Superior temporal gyrus (tissue), 1 donor: ENCODE measurements around the gene RALGDS.
"Not testable (repeated sequence)": the region's sequence is repeated elsewhere in the genome, so short reads cannot be mapped to it uniquely, and the experiment has no call there.

Experiments
- DNase-seq: peaks from one replicate; pipeline ENCODE4 v3.0.0-alpha.2; 2016; ENCODE audit errors: extremely low spot score

RALGDS gene

DNA sequence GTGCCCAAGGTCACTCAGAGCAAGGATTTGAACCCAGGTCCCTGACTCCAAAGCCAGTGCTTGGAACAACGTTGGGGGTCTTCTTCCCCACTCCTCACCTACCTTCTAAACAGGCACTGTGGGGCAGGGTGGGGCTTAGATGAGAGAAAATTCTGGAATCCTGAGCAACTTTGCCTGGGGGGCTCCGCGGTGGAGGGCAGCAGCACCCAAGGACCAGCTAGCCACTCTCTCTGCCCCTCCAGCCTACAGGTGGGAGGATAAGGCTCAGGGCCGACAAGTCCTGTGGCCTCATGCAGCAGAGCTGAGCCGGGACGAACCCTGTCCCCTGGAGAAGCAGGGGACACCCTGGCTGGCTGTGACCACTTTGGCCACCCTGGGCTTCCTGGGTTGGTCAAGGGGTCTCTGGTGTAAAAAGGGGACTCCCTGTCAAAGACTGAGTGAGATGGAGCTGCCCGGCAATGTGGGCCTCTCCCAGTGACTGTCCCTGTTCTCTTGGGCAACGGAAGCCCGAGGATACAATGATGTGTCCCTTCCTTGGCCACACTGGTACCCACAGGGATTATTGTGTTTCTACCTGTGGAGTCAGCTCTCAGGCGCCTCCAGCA is 32.8 kb downstream of the RALGDS start:
- DNase-seq = no peak

DNA sequence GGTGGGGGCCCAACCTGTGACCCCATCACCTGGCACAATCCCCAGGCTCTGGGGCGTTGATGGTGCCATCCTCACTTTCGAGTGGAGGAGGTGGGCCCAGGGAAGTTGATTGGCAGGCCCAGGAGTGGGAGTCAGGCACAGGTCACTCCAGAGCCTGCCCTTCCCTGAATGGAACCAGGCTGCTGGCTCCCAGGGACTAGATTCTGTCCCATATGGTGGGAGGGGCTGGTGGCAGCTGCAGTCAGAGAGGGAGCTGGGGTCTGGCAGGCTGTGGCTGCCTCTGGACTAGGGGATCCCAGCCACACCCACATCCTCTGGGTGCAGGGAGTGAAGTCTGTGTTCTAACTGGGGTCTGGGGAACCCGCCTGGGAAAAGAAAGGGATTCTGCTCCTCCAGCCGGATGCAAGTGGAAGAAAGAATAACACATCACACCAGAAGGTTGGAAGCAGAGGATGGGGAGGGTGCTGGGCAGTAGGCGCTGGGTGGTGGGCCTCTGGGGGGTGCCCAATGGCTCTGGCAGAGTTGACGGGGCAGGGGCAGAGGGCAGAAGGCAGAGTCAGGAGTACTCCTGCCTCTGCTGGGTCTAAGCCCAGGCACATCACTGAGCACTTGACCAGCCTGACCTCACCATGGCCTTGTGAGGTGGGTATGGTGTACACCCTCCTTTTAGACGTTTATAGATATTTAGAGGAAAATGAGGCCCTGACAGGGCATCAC is 33.5 kb downstream of the RALGDS start:
- DNase-seq = no peak

DNA sequence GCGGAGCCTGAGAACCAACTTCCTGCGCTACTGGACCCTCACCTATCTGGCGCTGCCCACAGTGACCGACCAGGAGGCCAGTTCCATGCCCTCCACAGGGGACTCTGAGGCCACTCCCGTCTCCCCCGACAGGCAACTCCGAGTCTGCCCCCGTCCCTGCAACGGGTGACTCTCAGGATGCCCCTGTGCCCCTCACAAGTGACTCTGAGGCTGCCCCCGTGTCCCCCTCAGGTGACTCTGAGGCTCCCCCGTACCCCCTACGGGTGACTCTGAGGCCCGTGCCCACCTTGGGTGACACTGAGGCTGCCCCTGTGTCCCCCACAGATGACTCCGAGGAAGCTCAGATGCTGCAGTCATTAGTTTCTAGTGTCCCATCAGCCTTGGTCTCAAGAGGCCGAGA is 34.1 kb downstream of the RALGDS start:
- no peak for DNase-seq

DNA sequence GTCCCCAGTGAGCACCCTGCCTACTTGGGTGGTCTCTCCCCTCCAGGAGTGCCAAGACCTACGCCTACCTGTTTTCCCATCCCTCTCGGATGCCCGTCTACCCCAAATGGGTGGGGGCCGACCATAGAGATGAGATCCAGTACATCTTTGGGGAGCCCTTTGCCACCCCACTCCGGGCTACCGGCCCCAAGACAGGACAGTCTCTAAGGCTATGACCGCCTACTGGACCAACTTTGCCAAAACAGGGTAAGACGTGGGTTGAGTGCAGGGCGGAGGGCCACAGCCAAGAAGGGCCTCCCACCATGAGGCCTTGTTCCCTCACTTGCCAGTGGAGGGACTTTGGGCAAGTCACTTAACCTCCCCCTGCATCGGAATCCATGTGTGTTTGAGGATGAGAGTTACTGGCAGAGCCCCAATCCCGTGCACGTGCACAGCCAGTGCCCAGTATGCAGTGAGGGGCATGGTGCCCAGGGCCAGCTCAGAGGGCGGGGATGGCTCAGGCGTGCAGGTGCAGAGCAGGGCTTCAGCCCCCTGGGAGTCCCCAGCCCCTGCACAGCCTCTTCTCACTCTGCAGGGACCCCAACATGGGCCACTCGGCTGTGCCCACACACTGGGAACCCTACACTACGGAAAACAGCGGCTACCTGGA is 34.7 kb downstream of the RALGDS start:
- not testable (repeated sequence) for DNase-seq

DNA sequence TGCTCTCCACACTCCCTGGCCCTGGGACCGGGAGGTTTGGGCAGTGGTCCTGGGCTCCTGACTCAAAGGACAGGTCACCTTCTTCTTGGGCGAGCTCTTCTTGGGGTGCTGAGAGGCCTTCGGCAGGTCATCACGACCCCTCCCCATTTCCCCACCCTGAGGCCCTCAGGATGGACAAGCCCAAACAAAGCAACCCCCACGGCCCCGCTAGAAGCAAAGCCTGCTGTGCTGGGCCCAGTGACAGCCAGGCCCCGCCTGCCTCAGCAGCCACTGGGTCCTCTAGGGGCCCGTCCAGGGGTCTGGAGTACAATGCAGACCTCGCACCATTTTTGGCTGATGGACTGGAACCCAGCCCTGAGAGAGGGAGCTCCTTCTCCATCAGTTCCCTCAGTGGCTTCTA is 37.4 kb downstream of the RALGDS start:
- DNase-seq = not testable (repeated sequence)

DNA sequence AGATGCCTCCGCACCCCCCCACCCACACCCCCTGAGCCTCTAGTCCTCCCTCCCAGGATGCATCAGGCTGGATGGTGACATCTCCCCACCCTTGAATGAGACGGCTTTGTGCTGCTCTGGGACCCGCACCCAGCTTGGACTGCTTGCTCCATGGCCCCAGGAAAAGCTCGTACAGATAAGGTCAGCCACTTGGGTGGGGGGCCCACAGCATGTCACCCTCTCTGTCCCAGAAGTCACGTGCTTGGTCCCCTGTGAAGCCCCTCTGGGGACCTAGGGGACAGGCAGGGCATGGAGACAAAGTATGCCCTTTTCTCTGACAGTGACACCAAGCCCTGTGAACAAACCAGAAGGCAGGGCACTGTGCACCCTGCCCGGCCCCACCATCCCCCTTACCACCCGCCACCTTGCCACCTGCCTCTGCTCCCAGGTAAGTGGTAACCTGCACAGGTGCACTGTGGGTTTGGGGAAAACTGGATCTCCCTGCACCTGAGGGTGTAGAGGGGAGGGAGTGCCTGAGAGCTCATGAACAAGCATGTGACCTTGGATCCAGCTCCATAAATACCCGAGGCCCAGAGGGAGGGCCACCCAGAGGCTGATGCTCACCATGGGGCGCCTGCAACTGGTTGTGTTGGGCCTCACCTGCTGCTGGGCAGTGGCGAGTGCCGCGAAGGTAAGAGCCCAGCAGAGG is 38.9 kb downstream of the RALGDS start:
- DNase-seq = not testable (repeated sequence)

DNA sequence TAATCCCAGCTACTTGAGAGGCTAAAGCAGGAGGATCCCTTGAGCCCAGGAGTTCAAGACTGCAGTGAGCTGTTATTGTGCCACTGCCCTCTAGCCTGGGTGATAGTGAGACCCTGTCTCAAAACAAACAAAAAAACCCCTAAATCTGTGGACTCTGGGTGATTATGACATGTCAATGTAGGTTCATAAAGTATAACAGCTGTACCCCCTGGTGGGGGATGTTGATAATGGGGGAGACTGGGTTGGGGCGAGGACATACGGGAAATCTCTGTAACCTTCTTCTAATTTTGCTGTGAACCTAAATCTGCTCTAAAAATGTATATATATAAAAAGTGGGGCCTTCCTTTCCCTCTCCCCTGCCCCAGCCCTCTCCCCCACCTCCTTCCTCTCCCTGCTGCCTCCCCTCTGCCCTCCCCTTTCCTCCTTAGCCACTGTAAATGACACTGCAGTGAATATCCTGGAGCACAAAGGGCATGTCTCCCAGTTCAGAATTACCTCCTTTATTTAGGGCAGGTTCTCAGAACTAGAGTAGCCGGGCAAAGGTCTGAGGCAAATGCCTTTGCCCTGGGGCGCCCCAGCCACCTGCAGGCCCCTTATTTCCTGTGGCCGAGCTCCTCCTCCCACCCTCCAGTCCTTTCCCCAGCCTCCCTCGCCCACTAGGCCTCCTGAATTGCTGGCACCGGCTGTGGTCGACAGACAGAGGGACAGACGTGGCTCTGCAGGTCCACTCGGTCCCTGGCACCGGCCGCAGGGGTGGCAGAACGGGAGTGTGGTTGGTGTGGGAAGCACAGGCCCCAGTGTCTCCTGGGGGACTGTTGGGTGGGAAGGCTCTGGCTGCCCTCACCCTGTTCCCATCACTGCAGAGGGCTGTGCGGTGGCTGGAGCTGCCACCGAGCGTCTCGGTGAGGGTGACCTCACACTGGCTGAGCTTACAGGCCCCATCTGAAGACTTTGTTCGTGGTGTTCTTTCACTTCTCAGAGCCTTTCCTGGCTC is 40.0 kb downstream of the RALGDS start:
- DNase-seq = not testable (repeated sequence)

DNA sequence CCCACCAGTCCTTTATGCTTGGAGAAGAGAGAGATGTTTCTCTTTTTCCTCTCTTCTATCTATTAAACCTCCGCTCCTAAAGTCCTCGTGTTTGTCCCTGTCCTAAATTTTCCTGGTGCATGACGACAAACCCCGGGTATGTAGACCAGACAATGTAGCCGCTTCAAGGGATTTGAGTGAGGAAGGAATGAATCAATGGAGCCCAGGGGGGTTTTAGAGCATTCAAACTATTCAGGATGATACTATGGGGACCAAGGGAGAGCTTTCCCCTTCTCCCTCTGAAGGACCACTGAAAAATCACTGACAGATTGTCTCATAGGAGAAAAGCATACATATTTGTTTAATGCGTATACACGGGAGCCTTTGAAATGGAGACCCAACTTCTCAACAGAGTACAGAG is 40.9 kb downstream of the RALGDS start:
- no peak for DNase-seq

DNA sequence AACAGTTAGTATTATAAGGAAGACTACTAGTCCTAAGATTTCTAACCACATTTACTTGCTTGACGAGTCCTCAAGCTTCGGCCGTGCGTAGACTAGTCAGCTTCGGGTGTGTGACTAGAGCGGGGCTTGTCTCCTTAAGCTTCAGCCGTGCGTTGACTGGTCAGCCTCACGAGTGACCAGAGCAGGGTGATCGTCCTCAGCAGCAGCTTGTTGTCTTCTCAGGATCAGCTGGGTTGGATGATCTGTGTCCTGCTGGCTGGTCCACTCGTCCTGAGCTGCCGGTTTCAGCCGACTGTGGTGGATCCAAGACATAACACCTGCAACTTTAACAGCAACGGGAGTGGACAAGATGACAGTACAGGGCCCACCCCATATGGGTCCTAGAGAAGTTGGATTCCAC is 42.6 kb downstream of the RALGDS start:
- no peak for DNase-seq

DNA sequence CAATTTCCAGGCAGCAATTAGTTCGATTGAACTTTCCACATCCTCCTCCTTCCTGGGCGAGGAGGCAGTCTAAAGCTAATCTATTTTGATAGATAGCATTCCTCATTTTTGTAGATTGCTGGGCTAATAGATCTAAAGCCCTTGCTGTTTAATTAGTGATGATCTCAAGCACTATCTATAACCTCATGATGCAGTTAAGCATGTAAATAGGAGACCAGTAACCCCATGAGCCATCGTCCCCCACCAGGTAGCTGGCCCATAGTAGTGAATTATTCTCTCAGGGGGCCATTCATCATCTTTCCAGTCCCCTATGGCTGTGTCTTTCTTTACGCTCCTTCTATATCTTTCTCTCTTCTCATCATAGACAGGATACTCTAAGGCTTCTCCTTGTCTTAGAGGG is 44.3 kb downstream of the RALGDS start:
- no peak for DNase-seq

DNA sequence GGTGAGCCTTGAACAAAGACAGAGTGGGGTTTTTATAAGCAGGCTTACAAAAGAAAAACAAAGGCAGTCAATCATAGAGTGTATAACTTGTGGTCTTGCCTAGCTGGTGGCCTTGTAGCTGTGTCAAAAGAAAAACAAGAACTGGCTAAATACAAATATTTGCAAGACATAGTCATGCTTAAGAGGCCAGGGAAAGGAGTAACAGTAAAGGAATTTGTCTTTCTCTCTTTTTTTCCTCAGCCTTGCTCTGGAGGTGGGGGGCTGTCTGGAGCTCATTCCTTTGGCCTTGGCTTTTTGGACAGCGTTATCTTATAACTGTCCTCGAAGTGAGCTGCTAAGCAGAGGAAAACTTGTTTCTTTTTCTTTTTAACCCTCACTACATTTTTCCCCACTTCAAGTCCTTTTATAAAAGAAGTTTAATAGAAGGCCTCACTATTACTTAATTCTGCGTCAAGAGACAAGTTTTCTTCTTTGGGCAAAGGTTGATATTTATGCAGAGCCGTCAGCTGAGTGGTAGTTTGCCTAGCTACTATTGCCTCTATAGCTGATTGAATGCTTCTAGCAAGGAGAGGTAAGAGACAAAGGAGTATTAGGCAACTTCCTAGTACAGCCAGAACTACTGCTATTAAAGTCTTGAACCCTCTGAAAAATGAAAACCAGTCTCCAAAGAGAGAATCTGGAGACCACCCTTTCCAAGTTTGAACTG is 45.0 kb downstream of the RALGDS start:
- no peak for DNase-seq

DNA sequence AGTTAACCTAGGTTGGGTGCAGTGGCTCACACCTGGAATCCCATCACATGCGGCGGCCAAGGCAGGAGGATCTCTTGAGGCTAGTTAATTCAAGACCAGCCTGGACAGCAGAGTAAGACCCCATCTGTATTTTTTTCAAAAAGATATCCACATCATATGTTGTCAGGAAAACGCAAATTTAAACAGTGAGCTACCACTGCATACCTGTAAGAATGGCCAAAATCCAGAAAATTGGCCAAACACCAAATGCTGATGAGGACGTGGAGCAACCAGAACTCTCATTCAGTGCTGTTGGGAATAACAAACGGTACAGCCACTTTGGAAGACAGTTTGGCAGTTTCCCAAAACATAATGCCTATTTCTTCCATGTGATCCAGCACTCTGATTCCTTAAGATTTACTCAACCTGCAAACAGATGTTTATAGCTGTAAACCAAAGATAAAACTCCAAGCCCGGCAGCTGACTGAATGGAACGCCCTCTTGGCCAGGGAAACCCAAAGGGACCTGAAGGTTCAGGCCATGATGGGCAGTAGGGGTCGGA is 46.9 kb downstream of the RALGDS start:
- no peak for DNase-seq

DNA sequence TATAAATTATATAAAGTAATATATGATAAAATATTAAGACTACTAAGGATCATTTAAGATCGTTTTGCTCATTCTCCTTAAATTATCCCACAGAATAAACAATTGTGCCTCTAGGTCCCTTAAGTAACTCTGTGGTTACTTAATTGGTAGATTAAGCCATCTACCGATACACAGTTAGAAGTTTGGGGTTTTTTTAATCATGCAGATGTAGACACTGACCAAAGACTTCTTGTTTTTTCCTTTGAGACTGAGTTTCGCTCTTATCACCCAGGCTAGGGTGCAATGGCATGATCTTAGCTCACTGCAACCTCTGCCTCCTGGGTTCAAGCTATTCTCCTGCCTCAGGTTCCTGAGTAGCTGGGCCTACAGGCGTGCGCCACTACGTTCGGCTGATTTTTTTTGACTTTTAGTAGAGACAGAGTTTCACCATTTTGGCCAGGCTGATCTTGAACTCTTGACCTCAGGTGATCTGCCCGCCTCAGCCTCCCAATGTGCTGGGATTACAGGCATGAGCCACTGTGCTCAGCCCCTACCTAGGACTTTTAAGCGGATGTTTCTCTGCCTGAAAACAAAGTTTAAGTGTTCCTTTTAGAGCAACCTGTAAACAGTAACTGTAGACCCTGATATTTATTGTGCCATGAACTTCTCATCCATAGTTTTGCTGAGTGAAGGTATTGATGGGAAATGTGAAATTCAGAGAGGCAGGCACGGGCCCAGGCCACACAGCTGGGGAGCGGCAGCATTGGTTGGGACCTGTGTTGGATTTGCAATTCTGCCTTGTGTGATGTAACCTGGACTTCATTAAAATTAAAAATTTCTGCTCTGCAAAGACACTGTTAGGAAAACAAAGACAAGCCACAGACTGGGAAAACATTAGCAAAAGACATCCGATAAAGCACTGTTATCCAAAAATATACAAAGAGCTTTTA is 47.7 kb downstream of the RALGDS start:
- DNase-seq = no peak

DNA sequence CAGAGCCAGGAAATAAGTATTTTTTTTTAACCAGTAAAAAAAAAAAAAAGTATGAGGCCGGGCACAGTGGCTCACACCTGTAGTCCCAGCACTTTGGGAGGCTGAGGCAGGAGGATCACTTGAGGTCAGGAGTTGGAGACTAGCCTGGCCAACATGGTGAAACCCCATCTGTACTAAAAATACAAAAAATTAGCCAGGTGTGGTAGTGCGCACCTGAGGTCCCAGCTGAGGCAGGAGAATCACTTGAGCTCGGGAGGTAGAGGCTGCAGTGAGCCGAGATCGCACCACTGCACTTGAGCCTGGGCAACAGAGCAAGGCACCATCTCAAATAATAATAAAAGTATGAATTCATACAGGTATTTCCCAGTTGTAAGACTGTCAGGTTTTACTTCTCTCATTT is 48.8 kb downstream of the RALGDS start:
- DNase-seq = not testable (repeated sequence)

DNA sequence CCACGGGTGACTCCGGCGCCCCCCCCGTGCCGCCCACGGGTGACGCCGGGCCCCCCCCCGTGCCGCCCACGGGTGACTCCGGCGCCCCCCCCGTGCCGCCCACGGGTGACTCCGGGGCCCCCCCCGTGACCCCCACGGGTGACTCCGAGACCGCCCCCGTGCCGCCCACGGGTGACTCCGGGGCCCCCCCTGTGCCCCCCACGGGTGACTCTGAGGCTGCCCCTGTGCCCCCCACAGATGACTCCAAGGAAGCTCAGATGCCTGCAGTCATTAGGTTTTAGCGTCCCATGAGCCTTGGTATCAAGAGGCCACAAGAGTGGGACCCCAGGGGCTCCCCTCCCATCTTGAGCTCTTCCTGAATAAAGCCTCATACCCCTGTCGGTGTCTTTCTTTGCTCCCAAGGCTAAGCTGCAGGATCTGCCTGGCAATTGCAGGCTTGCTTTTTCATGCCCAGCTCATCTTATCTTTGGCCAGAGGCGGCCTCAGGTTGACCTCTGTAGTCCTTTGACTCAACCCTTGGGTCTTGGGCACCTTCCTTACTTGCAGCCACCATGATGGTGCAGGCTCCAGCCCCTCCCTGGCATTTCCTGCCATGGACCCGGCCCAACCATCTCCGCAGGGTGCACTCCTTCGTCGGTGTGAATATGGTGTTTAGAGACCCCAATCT is 49.4 kb downstream of the RALGDS start:
- no peak for DNase-seq

DNA sequence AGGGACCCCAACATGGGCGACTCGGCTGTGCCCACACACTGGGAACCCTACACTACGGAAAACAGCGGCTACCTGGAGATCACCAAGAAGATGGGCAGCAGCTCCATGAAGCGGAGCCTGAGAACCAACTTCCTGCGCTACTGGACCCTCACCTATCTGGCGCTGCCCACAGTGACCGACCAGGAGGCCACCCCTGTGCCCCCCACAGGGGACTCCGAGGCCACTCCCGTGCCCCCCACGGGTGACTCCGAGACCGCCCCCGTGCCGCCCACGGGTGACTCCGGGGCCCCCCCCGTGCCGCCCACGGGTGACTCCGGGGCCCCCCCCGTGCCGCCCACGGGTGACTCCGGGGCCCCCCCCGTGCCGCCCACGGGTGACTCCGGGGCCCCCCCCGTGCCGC is 50.1 kb downstream of the RALGDS start:
- not testable (repeated sequence) for DNase-seq

DNA sequence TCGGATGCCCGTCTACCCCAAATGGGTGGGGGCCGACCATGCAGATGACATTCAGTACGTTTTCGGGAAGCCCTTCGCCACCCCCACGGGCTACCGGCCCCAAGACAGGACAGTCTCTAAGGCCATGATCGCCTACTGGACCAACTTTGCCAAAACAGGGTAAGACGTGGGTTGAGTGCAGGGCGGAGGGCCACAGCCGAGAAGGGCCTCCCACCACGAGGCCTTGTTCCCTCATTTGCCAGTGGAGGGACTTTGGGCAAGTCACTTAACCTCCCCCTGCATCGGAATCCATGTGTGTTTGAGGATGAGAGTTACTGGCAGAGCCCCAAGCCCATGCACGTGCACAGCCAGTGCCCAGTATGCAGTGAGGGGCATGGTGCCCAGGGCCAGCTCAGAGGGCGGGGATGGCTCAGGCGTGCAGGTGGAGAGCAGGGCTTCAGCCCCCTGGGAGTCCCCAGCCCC is 50.5 kb downstream of the RALGDS start:
- DNase-seq = not testable (repeated sequence)

DNA sequence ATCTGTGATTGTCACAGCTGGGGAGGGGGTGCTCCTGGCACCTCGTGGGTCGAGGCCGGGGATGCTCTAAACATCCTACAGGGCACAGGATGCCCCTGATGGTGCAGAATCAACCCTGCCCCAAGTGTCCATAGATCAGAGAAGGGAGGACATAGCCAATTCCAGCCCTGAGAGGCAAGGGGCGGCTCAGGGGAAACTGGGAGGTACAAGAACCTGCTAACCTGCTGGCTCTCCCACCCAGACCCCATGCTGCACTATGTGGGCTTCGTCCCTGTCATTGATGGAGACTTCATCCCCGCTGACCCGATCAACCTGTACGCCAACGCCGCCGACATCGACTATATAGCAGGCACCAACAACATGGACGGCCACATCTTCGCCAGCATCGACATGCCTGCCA is 52.6 kb downstream of the RALGDS start:
- not testable (repeated sequence) for DNase-seq

DNA sequence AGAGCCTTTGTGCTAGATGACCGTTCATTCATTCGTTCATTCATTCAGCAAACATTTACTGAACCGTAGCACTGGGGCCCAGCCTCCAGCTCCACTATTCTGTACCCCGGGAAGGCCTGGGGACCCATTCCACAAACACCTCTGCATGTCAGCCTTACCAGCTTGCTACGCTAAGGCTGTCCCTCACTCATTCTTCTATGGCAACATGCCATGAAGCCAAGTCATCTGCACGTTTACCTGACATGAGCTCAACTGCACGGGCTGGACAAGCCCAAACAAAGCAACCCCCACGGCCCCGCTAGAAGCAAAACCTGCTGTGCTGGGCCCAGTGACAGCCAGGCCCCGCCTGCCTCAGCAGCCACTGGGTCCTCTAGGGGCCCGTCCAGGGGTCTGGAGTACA is 53.2 kb downstream of the RALGDS start:
- no peak for DNase-seq
